GM21526 (cell line): ENCODE results near the gene LCN10.

Experiments
- ATAC-seq: cut with Tn5 transposase; IDR thresholded peaks from one replicate; pipeline ENCODE4 v1.9.1; 2021; ENCODE audit warnings: moderate library complexity; ENCODE audit not compliant: unreplicated experiment, low FRiP score

Gene LCN10

DNA sequence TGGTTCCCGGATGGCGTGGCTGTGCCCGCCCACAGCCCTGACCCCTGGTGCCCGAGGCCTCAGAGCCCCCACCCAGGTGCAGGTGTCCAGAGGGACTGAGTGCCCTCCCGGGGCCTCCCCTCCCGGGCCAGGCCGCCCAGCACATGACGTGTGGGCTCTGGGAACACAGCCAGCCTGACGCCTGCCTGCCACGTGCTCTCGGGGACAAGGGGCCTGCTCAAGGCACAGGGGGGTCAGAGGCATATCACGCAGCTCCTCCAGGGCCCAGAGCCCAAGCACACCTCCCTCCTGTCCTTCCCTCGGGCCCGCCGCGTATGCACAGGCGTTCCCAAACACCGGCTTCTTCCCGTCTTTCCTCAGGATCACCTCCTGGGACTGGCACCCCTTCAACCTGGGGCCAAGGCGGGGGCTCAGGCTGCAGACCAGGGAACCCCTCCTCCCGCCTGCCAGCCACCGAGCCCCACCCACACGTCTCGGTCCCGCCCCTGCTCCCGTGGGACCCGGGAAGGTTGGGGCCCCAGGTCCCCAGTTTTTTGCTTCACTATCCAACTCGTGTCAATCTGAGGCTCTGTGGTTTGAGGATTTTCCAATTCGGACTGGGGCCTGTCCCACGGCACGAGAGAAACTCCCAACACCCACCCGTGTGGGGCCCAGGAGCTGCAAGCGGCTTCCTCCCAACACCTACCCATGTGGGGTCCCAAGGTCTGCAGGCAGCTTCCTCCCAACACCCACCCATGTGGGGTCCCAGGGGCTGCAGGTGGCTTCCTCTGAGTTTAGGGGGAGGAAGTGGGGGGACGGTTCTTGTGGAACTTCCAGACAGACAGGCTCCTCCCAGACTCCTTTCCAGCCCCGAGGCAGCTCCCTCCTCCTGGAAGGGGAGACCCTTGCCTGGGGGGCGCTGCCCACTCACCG lies 1.5 kb downstream of the LCN10 start:
- no peak for ATAC-seq

DNA sequence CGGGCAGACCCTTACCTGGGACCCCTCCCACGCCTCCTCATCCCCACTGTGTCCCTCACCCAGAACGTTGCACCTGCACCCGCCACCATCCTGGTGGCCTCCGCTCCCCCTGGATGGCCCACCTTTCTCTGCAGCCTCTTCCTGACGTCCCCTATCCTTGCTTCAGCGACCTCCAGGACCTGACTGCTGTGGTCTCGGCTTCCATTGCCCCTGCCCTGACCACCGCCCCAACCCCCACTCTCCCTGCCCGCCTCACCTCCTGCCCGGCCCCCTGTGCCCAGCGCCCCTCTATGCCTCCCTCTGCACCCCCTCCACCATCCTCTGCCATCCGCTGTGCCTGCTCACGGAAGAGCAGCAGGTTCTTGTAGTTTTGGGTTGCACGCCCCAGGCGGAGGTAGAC lies 2.2 kb downstream of the LCN10 start:
- no peak for ATAC-seq

DNA sequence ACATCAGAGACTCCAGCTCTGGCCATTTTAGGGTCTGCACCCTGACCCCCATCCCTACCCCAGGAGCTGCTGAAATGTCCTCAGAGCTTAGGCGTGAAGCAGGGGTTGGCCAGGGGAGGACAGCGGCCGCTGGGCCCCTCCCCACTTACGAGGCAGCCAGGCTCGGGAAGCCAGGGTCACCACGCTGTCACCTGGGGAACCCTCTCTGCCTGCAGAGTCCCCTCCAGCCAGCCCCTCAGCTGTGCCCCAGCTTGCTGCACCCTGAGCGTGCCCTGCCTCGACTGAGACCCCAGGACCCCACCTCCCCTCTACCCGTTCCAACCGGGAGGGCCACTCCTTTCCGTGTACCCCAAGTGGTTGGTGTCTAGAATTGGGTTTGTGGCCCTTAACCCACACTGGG lies 2.7 kb downstream of the LCN10 start:
- no peak for ATAC-seq

DNA sequence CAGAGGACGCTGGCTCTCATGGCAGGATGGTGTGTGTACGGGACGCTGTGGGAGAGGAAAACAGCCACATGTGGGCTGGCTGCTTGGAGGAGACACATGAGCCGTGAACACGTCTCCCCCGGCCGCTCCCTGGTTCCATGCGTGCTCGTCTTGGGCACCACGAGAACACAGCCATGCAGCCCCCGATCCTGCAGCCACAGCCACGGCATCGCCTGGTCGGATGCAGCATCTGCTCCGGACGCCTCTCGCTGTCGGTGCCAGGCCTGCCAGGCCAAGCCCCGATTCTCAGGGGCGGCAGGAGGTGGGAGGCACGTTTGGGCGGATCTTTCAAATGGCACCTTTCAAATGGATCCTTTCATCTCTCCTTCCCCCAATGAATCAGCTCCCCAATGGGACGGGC lies 3.2 kb downstream of the LCN10 start:
- ATAC-seq, result no peak

DNA sequence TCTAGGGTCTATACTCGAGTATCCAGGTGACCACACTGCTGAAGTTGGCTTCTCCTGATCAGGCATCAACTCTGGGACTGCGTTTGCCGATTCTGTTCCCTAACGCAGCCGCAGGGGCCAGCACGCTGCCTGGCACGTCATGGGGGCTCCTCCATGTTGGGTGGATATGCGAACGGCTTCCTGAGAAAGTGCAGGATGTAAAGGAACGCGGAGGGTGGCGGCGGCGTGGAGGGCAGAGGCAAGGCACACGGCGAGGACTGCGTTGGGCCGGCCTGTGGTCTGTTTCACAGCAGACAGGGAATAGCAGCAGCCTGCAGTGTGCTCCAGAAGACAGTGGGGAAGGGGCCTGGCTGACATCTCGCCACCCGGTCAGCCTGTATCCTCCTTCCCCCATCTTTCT lies 3.8 kb downstream of the LCN10 start:
- no peak for ATAC-seq

DNA sequence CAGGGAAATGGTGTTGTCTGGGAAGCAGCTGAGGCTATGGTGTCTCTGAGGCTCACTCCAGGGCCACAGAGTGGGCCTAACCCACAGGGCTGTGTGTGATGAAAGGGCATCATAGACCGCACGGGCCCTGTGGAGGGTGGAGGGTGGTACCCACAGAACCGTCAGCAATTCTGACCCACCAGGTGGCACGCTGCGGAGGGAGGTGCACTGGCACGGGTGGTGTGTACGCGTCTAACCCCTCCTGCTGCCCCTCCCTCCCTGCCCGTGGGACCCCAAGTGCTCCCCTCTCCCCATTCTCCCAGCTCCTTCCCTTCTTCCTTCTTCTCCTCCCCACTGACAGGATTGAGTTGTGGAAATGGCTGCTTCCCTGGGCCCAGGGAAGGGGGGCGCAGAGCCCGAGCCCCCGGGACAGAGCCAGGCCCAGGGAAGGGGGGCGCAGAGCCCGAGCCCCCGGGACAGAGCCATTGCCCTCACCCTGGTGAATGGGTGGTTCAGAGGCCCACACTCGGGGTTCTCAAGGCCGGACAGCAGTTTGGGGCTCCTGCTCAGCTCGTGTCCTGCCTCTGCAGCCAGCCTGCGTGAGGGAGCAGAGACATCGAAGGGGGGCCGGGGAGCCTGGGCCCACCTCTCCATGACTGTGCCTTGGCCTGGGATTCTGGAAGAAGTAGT lies 6.8 kb downstream of the LCN10 start:
- no peak for ATAC-seq

DNA sequence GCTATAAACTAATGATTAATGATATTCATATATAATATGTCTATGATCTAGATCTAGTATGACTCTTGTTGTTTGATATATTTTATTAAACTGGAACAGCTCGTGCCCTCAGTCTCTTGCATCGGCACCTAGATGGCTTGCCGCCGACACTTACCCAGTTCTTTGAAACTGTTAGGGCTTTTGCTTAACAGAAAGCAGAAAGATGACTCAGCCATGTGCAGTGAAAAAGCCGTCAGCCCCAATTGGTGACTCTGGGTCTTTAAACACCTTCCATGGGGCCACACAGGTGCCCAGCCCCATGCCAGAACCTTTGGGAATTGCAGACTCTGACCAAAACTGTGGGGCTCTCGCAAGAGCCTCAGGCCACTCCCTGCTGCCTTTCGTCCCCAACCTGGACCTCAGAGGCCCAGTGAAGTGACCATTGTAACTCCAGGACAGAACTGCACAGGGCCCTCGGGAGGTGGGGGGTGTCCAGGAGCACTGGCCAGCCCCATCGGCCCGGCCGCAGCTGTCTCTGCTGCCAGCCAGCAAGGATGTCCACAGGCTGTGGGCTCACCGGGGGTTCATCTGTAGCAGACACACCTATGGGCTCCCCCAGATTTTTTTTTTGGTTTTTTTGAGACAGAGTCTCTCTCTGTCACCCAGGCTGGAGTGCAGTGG lies 7.8 kb downstream of the LCN10 start:
- no peak for ATAC-seq

DNA sequence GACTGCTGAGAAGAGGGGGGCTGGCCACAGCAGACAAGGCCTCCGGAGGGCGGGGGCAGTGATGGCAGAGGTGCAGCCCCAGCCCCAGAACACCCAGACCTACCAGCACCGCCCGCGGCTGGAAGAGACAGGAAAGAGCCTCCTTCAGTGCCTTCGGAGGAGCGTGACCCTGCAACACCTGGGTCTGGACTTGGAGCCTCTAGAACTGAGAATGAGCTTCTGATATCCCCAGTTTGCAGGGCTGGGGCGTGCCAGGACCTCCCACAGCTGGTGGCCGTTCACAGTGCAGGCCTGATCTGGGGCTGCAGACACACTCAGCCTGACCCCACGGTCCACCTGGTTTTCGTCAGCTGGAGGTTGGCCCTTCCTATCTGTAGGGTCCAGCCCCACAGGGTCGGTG lies 9.1 kb downstream of the LCN10 start:
- ATAC-seq, result no peak

DNA sequence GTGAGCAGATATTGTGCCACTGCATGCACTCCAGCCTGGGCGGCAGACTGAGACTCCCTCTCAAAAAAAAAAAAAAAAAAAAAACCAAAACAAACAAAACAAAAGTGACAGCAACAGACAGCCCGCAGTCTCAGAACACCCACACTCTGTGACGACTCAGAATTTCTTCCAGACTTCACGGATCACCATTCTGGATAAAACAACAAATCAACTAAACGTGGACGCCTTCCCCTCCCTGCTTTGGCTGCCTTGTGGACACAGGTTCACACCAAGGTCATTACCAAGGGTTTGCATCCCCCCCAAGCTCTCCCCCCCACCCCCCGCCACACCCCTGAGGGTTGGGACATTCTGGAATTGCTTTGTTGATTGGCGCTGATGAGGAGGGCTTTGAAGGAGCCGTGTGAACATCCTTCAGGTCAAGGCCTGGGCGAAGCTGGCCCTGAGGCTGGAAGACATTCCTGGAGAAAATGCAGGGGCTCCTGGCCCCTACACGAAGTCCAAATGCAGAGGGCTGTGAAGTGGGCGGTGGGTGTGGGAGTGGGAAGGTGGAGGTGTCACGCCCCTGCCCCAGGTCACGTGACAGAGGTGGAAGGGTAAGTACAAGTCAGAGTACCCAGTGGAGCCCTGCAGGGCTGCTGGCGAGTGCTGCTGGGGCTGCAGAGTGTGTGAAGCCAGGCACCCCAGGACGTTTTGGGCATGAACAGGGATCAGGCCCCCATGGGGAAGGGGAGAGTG lies 10.1 kb downstream of the LCN10 start:
- no peak for ATAC-seq

DNA sequence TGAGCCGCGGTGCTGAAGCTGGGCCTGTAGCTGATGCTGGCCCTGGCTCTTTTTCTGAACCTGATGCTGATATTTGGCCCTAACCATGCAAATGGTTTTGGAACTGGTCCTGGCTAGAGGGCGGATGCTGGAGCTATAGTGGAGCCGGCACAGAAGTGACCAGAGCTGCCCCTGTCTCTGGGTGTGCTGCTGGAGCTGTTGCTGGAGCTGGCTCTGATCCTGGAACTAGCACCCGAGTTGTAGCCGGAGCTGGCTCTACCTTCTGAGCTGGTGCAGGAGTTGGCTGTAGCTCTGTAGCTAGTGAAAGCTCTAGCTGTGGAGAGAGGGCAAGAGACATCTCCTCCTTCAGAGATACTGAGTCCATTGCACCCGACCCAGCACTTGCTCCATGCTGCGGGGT lies 12.8 kb downstream of the LCN10 start:
- ATAC-seq, result no peak

DNA sequence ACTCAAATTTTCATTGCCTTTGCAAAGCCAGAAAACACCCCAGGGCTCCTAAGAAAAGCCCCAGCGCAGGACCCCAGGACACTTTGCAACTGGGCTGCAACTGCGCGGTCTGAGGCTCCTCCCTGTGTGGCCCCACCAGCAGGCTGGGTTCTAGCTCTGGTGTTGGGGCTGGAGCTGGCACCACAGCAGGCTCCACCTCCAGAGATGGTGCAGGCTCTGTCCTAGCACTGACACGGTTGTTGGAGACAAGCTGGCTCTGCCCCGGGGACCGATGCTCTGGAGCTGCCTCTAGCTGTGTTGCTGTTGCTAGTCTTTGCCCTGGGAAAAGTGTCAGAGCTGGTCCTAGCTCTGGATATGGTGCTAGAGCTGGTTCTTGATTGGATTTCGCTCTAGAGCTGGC lies 13.6 kb downstream of the LCN10 start:
- no peak for ATAC-seq

DNA sequence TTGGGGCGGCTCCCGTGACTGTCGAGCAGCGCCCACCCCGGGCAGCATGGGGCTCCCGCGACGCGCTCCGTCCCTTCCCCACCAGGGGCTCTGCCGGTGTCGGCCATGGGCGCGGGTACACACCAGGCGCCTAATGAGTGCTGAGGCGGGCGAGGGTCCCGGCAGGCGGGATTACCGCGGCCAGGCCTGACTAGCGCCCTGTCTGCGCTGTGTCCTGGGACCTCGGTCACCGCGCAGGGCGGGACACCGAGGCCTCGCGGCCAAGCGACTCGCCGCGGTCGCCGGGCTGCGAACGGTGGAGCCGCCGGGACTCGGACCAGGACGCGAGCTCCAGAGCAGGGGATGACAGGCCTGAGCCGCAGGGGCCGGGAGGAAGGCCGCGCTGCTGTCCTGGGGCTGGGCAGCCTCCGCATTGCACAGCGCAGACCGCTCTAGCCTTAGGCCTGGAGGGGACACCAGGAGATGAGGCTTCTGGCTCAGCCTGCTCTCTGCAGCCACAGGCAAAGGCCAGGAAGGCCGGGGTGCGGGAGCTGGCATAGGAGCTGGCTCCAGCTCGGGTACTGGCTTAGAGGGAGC lies 14.1 kb downstream of the LCN10 start:
- peak; percentile 12 for ATAC-seq

DNA sequence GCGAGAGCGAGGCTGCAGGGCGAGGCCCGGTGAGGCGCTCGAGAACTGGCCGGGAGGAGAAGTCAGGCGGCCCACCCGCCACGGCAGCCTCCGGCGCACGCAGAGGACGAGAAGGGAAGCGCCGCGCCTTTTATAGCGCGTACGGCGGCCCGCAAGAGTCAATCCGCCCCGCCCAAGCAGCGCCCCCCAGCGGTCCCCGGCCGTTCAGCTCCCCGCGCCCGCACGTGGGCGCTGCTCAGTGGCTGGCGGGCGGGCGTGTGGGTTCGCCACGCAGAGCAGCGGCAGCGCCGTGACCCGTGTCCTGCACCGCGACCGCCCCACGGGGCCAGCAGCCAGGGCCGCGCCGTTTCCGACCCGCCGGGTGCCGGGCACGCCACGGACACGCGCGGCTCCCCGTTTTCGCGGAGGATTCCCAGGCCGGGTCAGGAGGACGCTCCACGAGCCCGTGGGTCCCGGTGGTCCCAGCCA lies 14.6 kb downstream of the LCN10 start:
- ATAC-seq, result peak; percentile 57

DNA sequence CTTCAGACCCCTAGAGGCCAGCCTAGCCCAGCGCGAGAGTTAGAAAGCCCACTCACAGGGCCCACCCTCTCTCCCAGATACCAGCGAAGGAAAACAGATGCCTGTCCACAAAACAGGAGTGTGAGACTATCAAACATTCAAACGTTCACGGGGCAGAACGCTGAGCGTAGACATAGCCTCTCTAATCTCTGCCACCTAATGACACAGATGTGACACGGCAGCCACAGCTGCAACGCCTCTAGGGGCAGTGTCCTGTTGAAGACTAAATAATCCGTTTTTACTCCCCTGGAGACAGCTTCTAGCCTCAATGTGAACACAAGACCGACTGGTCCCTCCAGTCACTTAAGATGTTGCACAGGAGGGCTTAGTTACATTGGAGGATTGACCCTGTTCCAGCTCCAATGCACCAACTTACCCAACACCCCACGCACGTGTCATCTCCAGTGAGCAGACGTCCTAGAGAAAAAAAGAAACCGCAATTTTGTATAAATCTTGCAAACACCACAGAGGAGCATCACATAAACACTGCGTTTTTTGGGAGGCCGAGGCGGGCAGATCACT lies 16.0 kb downstream of the LCN10 start:
- no peak for ATAC-seq

DNA sequence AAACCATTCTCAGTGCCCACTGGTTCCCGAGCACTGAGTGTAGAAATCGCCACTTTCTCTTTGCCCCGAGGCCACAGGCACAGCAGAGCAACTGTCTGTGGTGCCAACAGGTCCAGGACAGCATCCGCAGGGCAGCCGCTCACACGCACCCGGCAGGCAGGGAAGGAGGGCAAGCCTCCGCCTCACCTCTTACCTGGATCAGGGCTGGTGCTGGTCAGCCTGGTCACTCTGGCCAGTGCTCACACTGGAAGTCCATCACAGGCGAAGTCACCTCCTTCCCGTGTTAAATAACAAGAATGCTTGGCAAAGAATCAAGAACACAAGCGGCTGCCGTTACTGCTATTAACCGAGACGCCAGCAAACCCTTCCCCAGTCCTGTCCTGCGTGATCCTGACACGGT lies 16.6 kb downstream of the LCN10 start:
- no peak for ATAC-seq

DNA sequence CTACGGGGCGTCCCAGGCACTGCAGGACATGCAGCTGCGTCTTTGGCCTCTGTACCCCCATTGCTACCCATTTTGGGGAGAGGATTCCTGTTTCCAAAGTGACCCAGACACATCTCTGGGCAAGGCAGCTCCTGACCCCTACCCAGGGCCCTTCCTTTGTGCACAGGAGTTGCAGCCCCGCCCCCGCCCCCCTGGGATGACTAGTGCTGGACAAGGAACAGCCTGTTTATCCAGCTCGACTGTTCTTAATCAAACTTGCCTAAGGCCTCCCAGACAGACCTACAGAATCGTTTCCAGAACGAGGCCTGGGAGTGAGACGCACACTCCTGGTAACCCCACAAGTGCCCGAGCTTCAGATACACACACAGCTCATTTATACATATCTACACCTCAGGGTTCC lies 17.1 kb downstream of the LCN10 start:
- ATAC-seq, result no peak

DNA sequence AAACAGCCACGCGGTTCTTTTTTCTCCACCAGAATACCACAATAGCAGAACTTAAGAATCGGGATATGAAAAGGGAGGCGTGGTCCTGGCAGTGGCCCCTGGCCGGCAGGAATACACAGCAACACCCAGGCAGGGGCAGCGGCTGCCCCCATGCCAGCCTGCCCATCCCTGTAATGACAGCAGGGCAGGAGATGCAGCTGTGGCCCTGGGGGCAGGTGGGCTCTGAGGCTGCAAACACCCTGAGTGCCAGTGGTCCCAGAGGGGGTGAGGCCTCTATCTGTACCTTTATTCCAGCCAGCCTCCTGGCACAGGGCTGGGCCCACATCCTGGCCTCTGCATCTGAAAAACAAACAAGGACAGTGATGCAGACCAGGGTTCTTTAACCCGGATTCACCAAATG lies 18.0 kb downstream of the LCN10 start:
- no peak for ATAC-seq

DNA sequence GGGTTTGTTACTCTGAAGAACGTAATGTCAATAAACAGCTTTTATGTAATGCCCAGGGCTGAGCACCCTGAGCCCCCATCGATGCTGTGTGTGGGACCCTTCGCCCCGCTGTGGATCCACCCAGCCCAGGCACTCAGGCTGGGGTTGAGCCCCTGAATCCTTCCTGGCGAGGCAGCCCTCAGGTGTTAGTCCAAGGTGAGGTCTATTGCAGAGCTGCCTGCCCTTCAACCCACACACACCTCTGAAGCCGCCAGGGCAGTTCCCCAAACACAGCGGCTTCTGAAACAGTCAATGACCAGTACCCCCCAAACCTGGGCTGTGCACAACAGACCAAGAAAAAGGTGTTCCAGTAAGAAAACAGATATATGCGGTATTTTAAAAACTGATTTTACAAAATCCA lies 18.8 kb downstream of the LCN10 start:
- no peak for ATAC-seq

DNA sequence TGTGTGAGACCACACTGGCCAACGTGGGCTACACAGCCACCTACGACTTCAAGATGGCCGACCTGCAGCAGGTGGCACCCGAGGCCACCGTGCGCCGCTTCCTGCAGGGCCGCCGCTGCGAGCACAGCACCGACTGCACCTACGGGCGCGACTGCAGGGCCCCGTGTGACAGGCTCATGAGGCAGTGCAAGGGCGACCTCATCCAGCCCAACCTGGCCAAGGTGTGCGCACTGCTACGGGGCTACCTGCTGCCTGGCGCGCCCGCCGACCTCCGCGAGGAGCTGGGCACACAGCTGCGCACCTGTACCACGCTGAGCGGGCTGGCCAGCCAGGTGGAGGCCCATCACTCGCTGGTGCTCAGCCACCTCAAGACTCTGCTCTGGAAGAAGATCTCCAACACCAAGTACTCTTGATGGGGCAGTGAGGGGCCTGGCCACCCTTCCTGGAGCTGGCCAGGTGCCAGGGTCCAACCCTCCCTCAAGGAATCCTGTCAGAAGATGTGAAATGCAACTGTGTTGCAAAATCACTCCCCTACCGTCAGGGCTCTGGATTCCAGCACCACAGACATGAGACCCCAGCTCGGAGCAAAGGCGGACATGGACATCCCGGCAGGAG lies 19.3 kb downstream of the LCN10 start:
- ATAC-seq, result no peak

DNA sequence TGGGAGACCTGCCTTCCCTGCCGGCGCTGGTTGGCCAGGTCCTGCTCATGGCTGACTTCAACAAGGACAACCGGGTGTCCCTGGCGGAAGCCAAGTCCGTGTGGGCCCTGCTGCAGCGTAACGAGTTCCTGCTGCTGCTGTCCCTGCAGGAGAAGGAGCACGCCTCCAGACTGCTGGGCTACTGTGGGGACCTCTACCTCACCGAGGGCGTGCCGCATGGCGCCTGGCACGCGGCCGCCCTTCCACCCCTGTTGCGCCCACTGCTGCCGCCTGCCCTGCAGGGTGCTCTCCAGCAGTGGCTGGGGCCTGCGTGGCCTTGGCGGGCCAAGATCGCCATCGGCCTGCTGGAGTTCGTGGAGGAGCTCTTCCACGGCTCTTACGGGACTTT lies 19.8 kb downstream of the LCN10 start:
- ATAC-seq, result no peak
